Head of caudate nucleus (tissue), 42 donors: ENCODE measurements around the gene SUPT5H.
"Not testable (repeated sequence)": the region's sequence is repeated elsewhere in the genome, so short reads cannot be mapped to it uniquely, and the experiment has no call there.

Source experiments
- DNase-seq, 42 donors: peaks; one replicate each; pipeline versions ENCODE4 v3.0.0 to v3.0.0-alpha.2; 2020 to 2021; ENCODE audit warnings: mixed read lengths in 7 of 42
- intact Hi-C: fragments of 100-400 bp; cut with DNase I; formaldehyde crosslinking; loops from one replicate; pipeline ENCODE4 v1.15.0; 2022

The SUPT5H gene

DNA sequence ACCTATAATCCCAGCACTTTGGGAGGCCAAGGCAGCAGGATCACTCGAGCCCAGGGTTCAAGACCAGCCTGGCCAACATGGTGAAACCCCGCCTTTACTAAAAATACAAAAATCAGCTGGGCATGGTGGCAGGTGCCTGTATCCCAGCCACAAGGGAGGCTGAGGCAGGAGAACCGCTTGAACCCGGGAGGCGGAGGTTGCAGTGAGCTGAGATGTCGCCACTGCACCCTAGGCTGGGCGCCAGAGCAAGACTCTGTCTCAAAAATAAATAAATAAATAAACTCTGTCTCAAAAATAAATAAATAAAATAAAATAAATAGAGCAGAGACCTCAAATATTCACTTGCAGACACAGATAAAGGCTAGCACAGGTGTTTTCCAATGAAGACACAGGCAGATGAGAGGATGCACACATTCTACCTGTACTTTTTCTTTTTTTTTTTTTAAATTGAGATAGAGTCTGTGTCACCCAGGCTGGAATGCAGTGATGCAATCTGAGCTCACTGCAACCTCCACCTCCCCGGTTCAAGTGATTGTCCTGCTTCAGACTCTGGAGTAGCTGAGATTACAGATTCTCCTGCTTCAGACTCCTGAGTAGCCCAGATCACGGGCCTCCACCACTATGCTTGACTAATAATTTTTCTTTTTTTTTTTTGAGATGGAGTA lies 7.0 kb upstream of the SUPT5H start:
- DNase-seq = no peak
- intact Hi-C loops = no loop called here

DNA sequence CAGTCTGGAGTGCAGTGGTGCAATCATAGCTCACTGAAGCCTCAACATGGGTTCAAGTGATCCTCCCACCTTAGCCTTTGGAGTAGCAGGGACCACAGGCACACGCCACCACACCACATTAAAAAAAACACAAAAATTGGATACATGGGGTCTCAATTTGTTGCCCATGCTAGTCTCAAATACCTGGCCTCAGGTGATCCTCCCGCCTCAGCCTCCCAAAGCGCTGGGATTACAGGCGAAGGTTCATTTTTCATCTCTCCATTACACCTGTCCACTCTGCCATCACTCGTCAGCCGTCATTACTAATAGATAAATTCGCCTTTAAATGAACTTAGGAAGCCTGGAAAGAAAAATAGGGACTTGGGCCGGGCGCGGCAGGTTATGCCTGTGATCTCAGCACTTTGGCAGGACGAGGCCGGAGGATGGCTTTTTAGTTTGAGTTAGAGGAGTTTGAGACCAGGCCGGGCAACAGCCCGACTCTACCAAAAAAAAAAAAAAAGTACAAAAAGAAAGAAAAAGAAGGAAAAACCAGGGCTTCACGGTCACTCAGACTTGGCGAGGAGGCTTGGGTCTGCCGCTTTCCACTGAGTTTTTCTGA lies 685 bp upstream of the SUPT5H start:
- intact Hi-C loops = loop anchor here (5.0 kb wide), 1 partner anchor 43 kb away; no protein-coding TSS in a partner anchor
- DNase-seq = peak in 6 of 42 donors; percentile 8 to 42 (median 18)

DNA sequence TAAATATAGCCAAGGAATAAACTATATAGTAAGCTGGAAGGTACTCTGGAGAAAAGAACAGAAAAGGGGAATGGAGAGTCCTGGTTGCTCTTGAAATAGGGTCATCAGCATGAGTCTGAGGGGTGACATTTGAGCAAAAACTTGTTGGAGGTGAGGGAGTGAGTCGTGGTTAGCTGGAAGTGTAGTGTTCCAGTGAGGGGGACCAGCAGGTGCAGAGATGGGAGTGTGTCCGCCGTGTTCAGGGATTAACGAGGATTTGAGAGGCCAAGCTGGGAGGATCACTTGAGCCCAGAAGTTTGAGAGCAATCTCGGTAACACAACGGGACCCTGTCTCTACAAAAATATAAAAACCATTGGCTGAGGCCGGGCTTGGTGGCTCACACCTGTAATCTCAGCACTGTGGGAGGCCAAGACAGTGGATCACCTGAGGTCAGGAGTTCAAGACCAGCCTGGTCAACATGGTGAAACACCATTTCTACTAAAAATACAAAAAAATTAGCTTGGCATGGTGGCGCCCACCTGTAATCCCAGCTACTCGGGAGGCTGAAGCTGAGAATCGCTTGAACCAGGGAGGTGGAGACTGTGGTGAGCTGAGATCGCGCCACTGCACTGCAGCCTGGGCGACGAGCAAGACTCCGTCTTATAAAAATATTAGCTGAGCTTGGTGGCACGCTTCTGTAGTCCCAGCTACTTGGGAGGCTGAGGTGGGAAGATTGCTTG lies 1.1 kb downstream of the SUPT5H start:
- intact Hi-C loops = loop anchor here (5.0 kb wide), 1 partner anchor 41 kb away; no protein-coding TSS in a partner anchor
- DNase-seq = no peak

DNA sequence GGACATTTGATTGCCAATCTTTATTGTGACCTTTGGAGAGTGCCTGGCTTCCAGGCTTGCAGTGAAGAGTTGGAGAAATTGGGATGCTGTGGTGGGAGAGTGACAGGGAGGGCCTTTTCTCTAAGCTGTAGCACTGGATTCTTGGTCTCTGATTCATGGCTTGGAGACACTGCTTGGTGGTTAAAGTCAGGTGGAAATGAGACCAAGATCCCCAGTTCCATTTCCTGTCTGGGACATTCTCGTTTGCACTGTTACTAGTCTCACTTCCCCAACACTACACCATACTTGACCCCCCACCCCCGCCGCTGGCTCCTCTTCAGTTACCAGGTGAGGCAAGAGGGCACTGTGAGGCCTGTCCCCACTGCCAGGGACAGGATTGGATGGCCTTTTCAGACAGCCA lies 2.9 kb downstream of the SUPT5H start:
- intact Hi-C loops = loop anchor here (5.0 kb wide), 1 partner anchor 39 kb away; no protein-coding TSS in a partner anchor
- DNase-seq = no peak

DNA sequence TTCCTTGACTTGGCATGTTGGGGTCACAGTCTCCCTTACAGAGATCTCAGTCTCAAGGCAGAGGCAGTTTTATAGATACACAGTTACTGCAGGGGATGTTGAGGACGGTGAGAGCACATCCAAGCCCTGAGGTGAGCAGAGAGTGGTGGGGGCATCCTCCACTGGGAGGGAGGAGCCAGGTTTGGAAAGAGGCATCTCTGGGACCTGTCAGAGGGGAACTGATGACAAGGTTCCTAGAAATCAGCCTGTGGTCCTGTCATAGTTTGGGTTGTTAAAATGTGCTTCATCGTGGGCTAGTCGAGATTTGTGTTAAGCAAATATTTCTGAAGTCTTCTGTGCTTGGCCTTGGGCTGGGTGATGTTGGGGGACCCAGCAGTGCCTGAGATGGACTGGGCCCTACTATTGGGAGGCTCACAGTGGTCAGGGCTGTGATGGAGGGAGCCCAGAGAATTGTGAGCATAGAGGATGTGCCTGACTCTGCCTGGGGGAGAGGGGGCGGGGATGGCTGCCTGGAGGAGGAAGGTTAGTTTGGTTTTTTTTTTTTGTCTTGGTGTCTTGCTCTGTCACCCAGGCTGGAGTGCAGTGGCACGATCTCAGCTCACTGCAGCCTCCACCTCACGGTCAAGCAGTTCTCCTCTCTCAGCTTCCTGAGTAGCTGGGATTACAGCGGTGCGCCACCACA lies 3.9 kb downstream of the SUPT5H start:
- intact Hi-C loops = loop anchor here (5.0 kb wide), 1 partner anchor 38 kb away; no protein-coding TSS in a partner anchor
- no peak for DNase-seq

DNA sequence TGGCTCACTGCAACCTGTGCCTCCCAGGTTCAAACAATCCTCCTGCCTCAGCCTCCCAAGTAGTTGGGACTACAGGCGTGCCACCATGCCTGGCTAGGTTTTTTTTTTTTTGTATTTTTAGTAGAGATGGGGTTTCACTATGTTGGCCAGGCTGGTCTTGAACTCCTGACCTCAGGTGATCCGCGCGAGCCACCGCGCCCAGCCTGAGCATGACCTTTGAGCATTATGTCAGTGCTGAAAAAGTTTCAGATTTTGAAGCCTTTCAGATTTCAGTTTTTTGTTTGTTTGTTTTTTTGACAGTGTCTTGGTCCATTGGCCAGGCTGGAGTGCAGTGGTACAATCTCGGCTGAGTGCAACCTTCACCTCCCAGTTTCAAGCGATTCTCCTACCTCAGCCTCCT lies 5.9 kb downstream of the SUPT5H start:
- intact Hi-C loops, DNase-seq: not testable (repeated sequence)

DNA sequence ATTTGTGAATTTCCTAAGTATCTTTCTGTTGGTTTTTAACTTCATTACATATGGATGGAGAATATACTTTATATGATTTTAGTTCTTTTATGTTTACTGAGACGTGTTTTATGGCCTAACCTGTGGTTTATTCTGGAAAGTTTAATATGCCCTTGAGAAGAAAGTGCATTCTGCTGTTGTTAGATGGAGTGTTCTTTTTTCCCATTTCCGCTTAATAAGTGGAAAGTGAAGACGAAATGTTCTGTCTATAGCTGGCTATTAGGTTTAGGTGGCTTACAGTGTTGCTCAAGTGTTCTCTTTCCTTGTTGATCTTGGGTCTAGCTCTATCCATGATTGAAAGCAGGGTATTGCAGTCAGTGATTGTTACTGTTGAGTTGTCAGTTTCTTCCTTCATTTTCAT lies 18.0 kb downstream of the SUPT5H start:
- DNase-seq = no peak
- intact Hi-C loops = no loop called here

DNA sequence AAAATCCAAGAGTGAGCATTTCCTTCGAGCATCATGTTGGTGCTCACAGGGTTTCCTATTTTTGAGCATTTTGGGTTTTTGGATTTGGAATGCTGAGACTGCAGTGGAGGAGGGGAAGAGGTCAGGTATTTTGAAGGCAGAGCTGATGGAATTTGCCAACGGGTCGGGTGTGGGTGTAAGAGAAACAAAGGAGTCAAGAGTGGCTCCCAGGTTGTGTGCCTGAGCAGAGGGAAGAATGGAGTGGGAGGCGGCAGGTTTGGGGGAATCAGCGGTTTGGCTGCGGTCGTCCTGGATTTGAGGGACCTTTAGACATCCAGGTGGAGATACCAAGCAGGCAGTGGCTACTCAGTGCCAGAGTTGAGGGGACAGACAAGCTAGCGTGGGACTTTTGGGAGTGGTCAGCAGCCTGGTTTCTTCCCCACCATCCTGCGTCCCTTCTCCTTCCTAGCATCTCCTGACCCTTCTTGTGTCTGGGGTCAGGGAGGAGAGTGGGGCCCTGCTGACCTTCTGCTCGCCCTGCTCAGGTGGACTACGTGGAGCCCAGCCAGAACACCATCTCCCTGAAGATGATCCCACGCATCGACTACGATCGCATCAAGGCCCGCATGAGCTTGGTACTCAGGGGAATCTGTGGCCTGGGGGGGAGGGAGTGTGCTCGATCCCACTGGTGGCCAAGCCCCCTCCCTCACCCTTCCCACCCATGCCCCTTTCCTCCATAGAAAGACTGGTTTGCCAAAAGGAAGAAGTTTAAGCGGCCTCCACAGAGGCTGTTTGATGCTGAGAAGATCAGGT lies 20.8 kb downstream of the SUPT5H start:
- DNase-seq = peak in 40 of 42 donors; percentile 14 to 83 (median 52)
- intact Hi-C loops = no loop called here

DNA sequence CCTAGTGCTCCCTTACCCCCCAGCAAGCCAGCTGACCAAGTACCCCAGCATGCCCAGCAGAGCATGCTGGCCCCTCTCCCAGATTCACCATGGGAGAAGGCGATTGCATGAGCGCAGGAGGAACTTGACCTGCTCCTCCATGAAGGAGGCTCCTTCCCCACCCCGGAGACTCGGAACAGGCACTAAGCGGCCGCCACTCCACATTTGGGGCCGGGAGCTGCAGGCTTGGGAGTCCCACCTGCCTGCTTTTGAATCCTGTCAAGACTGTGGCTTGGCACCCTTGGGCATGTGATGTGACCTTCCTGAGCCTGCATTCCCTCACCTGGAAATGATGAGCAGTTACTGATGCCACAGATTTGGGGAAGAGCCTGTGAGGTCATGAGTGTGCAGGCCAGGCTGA lies 22.6 kb downstream of the SUPT5H start:
- DNase-seq = no peak
- intact Hi-C loops = no loop called here

DNA sequence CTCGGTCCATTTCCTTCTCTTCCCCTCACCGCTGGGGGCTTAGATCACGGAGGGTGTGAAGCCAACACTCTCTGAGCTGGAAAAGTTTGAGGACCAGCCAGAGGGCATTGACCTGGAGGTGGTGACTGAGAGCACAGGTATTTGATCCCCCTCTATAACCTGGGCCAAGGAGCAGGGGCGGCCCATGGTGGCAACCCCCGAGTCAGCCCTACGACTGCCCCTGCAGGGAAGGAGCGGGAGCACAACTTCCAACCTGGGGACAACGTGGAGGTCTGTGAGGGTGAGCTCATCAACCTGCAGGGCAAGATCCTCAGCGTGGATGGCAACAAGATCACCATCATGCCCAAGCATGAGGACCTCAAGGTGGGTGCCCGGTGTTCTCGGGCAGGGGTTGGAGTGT lies 23.7 kb downstream of the SUPT5H start:
- DNase-seq = no peak
- intact Hi-C loops = no loop called here

DNA sequence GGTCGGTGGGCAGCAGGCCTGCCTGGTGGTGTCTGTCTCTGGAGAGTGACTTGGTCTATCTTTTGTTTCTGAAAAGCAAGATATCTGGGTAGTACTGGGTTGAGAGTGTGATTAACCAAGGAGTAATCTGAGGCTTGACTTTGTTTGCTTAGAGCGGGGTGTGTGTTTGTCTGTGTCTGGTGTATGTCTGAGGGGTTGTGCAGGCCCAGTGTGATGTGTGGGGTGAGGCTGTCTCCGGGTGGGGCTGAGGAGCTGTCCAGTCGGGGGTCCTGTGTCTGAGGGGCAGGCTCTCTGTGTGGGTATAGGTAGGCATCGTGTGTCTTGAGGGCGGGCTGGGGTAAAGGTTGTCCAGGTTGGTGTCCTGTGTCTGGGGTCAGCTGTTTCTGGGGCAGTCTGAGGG lies 24.2 kb downstream of the SUPT5H start:
- no peak for DNase-seq
- intact Hi-C loops = no loop called here

DNA sequence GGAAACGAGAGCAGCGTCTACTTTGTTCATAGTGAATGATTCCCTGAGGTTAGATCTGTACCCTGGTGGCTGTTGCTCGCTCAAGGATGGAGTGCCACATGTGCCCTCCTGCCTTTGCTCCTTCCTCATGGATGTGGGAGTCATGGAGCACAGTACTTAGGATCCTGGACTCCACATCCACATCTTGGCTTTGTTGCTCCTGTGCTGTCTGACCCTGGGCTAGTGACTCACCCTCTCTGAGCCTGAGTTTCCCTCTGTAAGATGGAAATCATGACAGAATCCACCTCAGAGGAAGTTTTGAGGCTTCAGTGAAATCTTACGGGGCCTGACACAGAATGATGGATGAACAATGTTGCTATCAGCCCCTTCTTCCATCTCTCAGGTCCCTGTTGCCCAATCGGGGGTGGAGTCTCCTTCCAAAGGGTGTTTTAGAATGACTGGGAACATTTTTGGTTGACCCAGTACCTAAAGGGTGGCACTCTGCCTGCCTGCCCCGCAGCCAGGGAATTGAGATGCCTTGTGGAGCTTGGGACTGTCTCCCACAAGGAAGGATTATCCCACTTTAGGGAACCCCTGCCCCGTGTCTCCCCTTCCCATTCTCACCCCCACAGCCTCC lies 25.4 kb downstream of the SUPT5H start:
- intact Hi-C loops = no loop called here
- DNase-seq = no peak

DNA sequence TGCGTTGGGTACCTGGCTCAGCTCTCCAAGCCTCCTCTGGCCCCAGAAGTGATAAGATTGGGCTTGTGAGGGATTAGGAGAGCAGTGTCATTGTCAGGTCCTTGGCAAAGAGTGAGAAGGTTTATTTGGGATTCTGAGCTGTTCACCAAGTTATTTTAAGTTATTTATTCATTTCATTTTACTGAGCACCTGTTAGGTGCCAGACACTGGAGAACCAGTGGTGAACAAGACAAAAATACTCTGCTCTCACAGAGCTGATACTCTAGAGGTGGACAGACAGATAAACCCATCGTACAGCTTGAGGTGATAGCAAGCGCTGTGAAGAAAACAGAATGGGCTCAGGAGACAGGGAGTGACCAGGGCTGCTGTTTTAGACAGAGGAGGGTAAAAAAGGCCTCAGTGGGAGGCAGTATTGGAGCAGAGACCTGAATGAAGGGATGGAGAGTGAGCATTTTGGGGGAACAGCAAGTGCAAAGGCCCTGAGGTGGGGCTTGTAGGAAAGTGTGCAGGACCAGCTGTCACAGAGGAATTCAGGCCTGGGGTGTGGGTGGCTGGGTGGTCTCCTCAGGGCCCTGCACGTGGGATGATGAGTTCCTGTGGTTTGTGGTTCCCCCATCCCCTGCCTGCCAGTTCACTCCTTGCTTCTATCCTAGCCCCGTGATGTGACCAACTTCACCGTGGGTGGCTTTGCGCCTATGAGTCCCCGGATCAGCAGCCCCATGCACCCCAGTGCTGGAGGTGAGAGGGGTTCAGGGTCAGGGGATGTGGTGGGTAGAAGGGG lies 26.6 kb downstream of the SUPT5H start:
- intact Hi-C loops = no loop called here
- DNase-seq = no peak

DNA sequence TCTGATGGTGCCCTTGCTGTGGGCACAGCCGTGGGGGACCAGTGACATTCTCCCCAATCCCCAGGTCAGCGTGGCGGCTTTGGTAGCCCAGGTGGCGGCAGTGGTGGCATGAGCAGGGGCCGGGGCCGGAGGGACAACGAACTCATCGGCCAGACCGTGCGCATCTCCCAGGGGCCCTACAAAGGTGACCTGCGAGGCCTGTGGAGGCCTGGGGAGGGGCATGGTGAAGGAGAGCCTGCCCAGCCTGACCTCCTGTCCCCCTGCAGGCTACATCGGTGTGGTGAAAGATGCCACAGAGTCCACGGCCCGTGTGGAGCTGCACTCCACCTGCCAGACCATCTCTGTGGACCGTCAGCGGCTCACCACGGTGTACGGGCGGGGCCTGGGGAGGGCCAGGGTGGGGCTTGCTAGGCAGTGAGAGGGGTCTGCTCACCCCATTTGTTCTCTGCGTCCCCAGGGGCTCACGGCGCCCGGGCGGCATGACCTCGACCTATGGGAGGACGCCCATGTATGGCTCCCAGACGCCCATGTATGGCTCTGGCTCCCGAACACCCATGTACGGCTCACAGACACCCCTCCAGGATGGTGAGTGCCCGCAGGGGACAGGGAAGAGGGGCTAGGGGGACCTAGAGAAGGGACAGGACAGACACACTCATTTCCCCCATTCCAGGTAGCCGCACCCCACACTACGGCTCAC lies 27.5 kb downstream of the SUPT5H start:
- no peak for DNase-seq
- intact Hi-C loops = no loop called here

DNA sequence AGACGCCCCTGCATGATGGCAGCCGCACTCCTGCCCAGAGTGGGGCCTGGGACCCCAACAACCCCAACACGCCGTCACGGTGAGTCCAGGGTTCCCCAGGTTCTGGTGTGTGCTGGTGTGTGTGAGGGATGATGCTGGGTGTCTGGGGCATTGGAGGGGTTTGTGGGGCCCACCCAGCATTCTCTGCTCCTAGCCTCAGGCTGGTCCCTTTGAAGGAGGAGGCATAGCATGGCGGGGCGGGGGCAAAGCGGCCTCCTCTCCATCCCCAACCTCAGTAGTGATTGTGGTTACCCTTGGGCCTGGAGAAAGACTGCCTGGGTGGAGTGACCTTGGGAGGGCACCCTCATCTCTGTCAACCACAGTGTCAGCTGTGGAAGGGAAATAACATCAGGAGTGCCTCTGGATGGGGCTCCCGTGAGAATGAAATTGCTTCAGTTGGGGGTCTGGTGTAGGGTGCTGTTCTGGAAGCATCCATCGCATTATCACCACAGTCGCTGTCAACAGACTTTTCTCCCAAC lies 28.1 kb downstream of the SUPT5H start:
- intact Hi-C loops = no loop called here
- DNase-seq = no peak

DNA sequence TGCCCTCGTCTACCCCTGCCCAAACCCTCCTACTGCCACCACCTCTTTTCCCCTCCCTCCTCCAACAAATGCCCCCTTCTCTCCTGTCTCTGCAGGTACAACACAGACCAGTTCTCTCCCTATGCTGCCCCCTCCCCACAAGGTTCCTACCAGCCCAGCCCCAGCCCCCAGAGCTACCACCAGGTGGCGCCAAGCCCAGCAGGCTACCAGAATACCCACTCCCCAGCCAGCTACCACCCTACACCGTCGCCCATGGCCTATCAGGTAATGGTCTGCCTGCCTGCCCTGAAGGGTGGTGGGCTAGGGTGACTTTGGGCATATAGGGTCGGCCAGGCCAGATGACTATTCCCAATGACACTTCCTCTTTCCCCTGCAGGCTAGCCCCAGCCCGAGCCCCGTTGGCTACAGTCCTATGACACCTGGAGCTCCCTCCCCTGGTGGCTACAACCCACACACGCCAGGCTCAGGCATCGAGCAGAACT lies 28.8 kb downstream of the SUPT5H start:
- DNase-seq = peak in 40 of 42 donors; percentile 21 to 85 (median 59)
- intact Hi-C loops = loop anchor here (2.0 kb wide), 1 partner anchor 59 kb away; the partner anchor contains the start of gene EID2B

DNA sequence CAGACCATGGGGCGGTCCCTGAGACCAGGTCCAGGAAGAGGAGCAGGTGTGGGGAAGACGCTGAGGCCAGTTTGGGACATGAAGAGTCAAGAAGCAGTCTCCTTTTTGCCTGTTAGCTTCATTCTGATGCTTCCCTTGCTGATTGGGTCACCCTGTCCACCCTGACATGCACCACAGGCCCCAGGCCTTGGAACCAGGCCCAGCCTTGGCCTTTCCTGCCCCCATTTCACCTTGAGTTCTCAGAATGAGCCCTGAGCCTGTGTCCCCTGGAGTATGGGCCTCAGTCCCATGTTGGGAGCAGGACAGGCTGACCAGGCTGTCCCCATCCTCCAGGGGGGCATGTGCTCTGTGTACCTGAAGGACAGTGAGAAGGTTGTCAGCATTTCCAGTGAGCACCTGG lies 30.4 kb downstream of the SUPT5H start:
- intact Hi-C loops = loop anchor here (2.0 kb wide), 1 partner anchor 57 kb away; the partner anchor contains the start of gene EID2B
- no peak for DNase-seq
